DND-41 (cell line): ENCODE results near the gene ZNF600.
"Not testable (repeated sequence)": the region's sequence is repeated elsewhere in the genome, so short reads cannot be mapped to it uniquely, and the experiment has no call there.

ENCODE experiments used
- ATAC-seq: fragments of 200-7000 bp; cut with Tn5 transposase; 3 replicates; pipeline ENCODE4 v1.9.1; 2021; ENCODE audit warnings: low read depth; ENCODE audit not compliant: insufficient read depth
- DNase-seq: peaks from one replicate; pipeline ENCODE4 v3.0.0-alpha.2; 2020
- H2AFZ ChIP-seq: 2 replicates; pipeline ENCODE4 v1.6.0; 2012; ENCODE audit warnings: low read depth, low read length
- H3K27ac ChIP-seq: 2 replicates; pipeline ENCODE4 v1.5.1; 2012; ENCODE audit warnings: low read length, inconsistent platforms
- H3K27me3 ChIP-seq: fragments of 200-600 bp; sonication (generic); 2 replicates; pipeline ENCODE4 v1.6.0; 2012; ENCODE audit warnings: low read length, mild to moderate bottlenecking, inconsistent platforms; ENCODE audit not compliant: insufficient read depth, poor library complexity
- H3K36me3 ChIP-seq: 2 replicates; pipeline ENCODE4 v1.5.1; 2012; ENCODE audit warnings: low read length, inconsistent platforms; ENCODE audit not compliant: insufficient read depth
- H3K4me1 ChIP-seq: 2 replicates; pipeline ENCODE4 v1.5.1; 2012; ENCODE audit warnings: mild to moderate bottlenecking, low read length; ENCODE audit not compliant: insufficient read depth
- H3K4me2 ChIP-seq: 2 replicates; pipeline ENCODE4 v1.6.0; 2012; ENCODE audit warnings: mild to moderate bottlenecking, moderate library complexity, low read length, inconsistent platforms; ENCODE audit not compliant: insufficient read depth
- H3K4me3 ChIP-seq, 2 experiments: fragments of 200-600 bp in 1 of 2; shearing (Covaris generic) in 1 of 2; 2 replicates each; pipeline ENCODE4 v1.5.1; 2012 to 2016; ENCODE audit warnings: inconsistent platforms in 2 of 2, low read length in 2 of 2, mild to moderate bottlenecking in 2 of 2, low read depth in 1 of 2, moderate library complexity in 1 of 2
- H3K79me2 ChIP-seq: 2 replicates; pipeline ENCODE4 v1.6.0; 2012; ENCODE audit warnings: low read length, inconsistent platforms; ENCODE audit not compliant: insufficient read depth
- H3K9ac ChIP-seq: 2 replicates; pipeline ENCODE4 v1.6.0; 2012; ENCODE audit warnings: low read depth, mild to moderate bottlenecking, inconsistent platforms, low read length, moderate library complexity
- H3K9me3 ChIP-seq: 2 replicates; pipeline ENCODE4 v1.5.1; 2012; ENCODE audit warnings: low read length, moderate library complexity, mild to moderate bottlenecking, inconsistent platforms; ENCODE audit not compliant: insufficient read depth, severe bottlenecking
- H4K20me1 ChIP-seq: 2 replicates; pipeline ENCODE4 v1.6.0; 2012; ENCODE audit warnings: low read length; ENCODE audit not compliant: insufficient read depth
- EZH2 ChIP-seq: IDR thresholded peaks from 3 replicates; pipeline ENCODE4 v1.6.1; 2012; ENCODE audit warnings: borderline replicate concordance, low read depth, mild to moderate bottlenecking, moderate library complexity, low read length, inconsistent platforms; ENCODE audit not compliant: severe bottlenecking
- TF ChIP-seq, protein P1 (sequence below): IDR thresholded peaks from 2 replicates; pipeline ENCODE4 v1.5.1; 2012; ENCODE audit warnings: borderline replicate concordance, low read length, moderate library complexity, mild to moderate bottlenecking; ENCODE audit not compliant: poor library complexity, severe bottlenecking; ENCODE audit errors: extremely low read depth

ZNF600 gene

GRCh38 chr19:52716522-52716921 lies 70.1 kb downstream of the ZNF600 start:
- H3K36me3 ChIP-seq: peaks cover 46% of the 10 kb centered on the region
- no peak overlapping the region for H2AFZ ChIP-seq
- no peaks in the 10 kb centered on the region for H3K27me3 ChIP-seq
- no peak overlapping the region for H3K4me2 ChIP-seq
- ATAC-seq (no peak), DNase-seq (no peak)
- TF ChIP-seq, protein P1, sequence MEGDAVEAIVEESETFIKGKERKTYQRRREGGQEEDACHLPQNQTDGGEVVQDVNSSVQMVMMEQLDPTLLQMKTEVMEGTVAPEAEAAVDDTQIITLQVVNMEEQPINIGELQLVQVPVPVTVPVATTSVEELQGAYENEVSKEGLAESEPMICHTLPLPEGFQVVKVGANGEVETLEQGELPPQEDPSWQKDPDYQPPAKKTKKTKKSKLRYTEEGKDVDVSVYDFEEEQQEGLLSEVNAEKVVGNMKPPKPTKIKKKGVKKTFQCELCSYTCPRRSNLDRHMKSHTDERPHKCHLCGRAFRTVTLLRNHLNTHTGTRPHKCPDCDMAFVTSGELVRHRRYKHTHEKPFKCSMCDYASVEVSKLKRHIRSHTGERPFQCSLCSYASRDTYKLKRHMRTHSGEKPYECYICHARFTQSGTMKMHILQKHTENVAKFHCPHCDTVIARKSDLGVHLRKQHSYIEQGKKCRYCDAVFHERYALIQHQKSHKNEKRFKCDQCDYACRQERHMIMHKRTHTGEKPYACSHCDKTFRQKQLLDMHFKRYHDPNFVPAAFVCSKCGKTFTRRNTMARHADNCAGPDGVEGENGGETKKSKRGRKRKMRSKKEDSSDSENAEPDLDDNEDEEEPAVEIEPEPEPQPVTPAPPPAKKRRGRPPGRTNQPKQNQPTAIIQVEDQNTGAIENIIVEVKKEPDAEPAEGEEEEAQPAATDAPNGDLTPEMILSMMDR: no peak
- no peak for TF ChIP-seq EZH2
- H3K9me3 ChIP-seq: peaks cover 7% of the 10 kb centered on the region
- no peak overlapping the region for H3K4me3 ChIP-seq
- H4K20me1 ChIP-seq: no peaks in the 10 kb centered on the region
- no peaks in the 10 kb centered on the region for H3K79me2 ChIP-seq
- no peak overlapping the region for H3K27ac ChIP-seq
- no peak overlapping the region for H3K9ac ChIP-seq
- H3K4me1 ChIP-seq: no peaks in the 10 kb centered on the region

GRCh38 chr19:52715902-52716301 lies 70.7 kb downstream of the ZNF600 start:
- not testable (repeated sequence) for H3K4me3 ChIP-seq, H3K27me3 ChIP-seq, ATAC-seq, H4K20me1 ChIP-seq, H3K9ac ChIP-seq, H3K27ac ChIP-seq, H3K4me2 ChIP-seq, H2AFZ ChIP-seq, H3K4me1 ChIP-seq, DNase-seq, H3K9me3 ChIP-seq, H3K79me2 ChIP-seq
- H3K36me3 ChIP-seq: peaks cover 46% of the 10 kb centered on the region

GRCh38 chr19:52715330-52715729 lies 71.3 kb downstream of the ZNF600 start:
- not testable (repeated sequence) for H3K9ac ChIP-seq, H3K4me1 ChIP-seq, H3K4me3 ChIP-seq, H3K9me3 ChIP-seq, H4K20me1 ChIP-seq, DNase-seq, H3K79me2 ChIP-seq, H2AFZ ChIP-seq, H3K27ac ChIP-seq, H3K27me3 ChIP-seq, H3K4me2 ChIP-seq, ATAC-seq
- H3K36me3 ChIP-seq: peaks cover 41% of the 10 kb centered on the region
